ENCODE results near the gene PCDHB3. TPM values are rescaled to one million over a fixed set of nuclear protein-coding genes. Genes with fewer than 3 reads are reported as not detected.

Gene PCDHB3
- 0.97 and 1.0 TPM in 2 replicates for total RNA-seq

GRCh38 chr5:141100243-141100805 is at the start of gene PCDHB3:
PCDHB3 (plus strand) TSS chr5:141100473; CDS start chr5:141100650, 177 bp downstream.

GRCh38 chr5:141050622-141051520 is 49.4 kb upstream of the PCDHB3 start, which contains the start of gene PCDHB1:
PCDHB1 (plus strand) TSS chr5:141051374; CDS start chr5:141051471, 97 bp downstream.

GRCh38 chr5:141094481-141095262 is 5.6 kb upstream of the PCDHB3 start, which contains the start of gene PCDHB2:
PCDHB2 (plus strand) TSS chr5:141094615; CDS start chr5:141094791, 176 bp downstream.

GRCh38 chr5:141121563-141121962 is 21.3 kb downstream of the PCDHB3 start, which contains the start of gene PCDHB4:
PCDHB4 (plus strand) TSS chr5:141121818; CDS start chr5:141121999, 181 bp downstream.

GRCh38 chr5:141135030-141135717 is 34.9 kb downstream of the PCDHB3 start, which contains the start of gene PCDHB5:
PCDHB5 (plus strand) TSS chr5:141135206; CDS start chr5:141135435, 229 bp downstream.

GRCh38 chr5:141149812-141150211 is 49.5 kb downstream of the PCDHB3 start, which contains the start of gene PCDHB6:
PCDHB6 (plus strand) TSS chr5:141150057; CDS start chr5:141150258, 201 bp downstream.

Other genes starting within 250 kb of the PCDHB3 start
- gene PCDHA10, start 244.6 kb upstream of the PCDHB3 start, total RNA-seq, result 0.13 and 0.54 TPM in 2 replicates
- 0.11 and 0.13 TPM in 2 replicates for gene PCDHA11, start 231.5 kb upstream of the PCDHB3 start, total RNA-seq
- gene PCDHA12, start 225.2 kb upstream of the PCDHB3 start, total RNA-seq, result 0.13 TPM in 1 of 2 replicates, not detected in the other
- gene PCDHA13, start 218.3 kb upstream of the PCDHB3 start, total RNA-seq, result 0.11 and 0.13 TPM in 2 replicates
- gene PCDHAC1, start 174.2 kb upstream of the PCDHB3 start, total RNA-seq, result under 0.01 and 0.13 TPM in 2 replicates
- gene PCDHAC2, start 134.0 kb upstream of the PCDHB3 start, total RNA-seq, result 0.13 and 0.22 TPM in 2 replicates
- gene PCDHB1, start 49.1 kb upstream of the PCDHB3 start, total RNA-seq, result under 0.01 TPM in 1 of 2 replicates, not detected in the other
- gene PCDHB2, start 5.9 kb upstream of the PCDHB3 start, total RNA-seq, result 3.9 and 4.2 TPM in 2 replicates
- 1.8 and 2.1 TPM in 2 replicates for gene PCDHB4, start 21.3 kb downstream of the PCDHB3 start, total RNA-seq
- 2.9 and 3.6 TPM in 2 replicates for gene PCDHB5, start 34.7 kb downstream of the PCDHB3 start, total RNA-seq
- gene PCDHB6, start 49.6 kb downstream of the PCDHB3 start, total RNA-seq, result 0.65 and 0.97 TPM in 2 replicates
- 2.0 and 2.5 TPM in 2 replicates for gene PCDHB7, start 72.2 kb downstream of the PCDHB3 start, total RNA-seq
- 0.52 and 1.1 TPM in 2 replicates for gene PCDHB8, start 77.3 kb downstream of the PCDHB3 start, total RNA-seq
- gene PCDHB16, start 81.9 kb downstream of the PCDHB3 start, total RNA-seq, result 3.1 and 4.4 TPM in 2 replicates
- gene PCDHB9, start 86.7 kb downstream of the PCDHB3 start, total RNA-seq, result 0.91 and 2.3 TPM in 2 replicates
- 2.2 and 2.5 TPM in 2 replicates for gene PCDHB10, start 91.9 kb downstream of the PCDHB3 start, total RNA-seq
- gene PCDHB11, start 99.2 kb downstream of the PCDHB3 start, total RNA-seq, result 1.4 and 1.7 TPM in 2 replicates
- gene PCDHB12, start 108.2 kb downstream of the PCDHB3 start, total RNA-seq, result 1.0 and 1.3 TPM in 2 replicates
- 2.7 and 4.0 TPM in 2 replicates for gene PCDHB13, start 113.4 kb downstream of the PCDHB3 start, total RNA-seq
- 3.8 and 4.4 TPM in 2 replicates for gene PCDHB14, start 122.9 kb downstream of the PCDHB3 start, total RNA-seq
- gene PCDHB15, start 144.9 kb downstream of the PCDHB3 start, total RNA-seq, result 1.7 and 1.9 TPM in 2 replicates
- 0.32 and 0.39 TPM in 2 replicates for gene SLC25A2, start 203.6 kb downstream of the PCDHB3 start, total RNA-seq
- 61.7 and 84.2 TPM in 2 replicates for gene TAF7, start 220.3 kb downstream of the PCDHB3 start, total RNA-seq
- gene PCDHGA1, start 230.0 kb downstream of the PCDHB3 start, total RNA-seq, result 1.4 and 1.9 TPM in 2 replicates
- gene PCDHGA2, start 238.3 kb downstream of the PCDHB3 start, total RNA-seq, result 4.7 and 4.9 TPM in 2 replicates
- gene PCDHGA3, start 243.4 kb downstream of the PCDHB3 start, total RNA-seq, result 3.7 and 6.2 TPM in 2 replicates
- gene PCDHGB1, start 249.6 kb downstream of the PCDHB3 start, total RNA-seq, result 4.1 and 6.1 TPM in 2 replicates